SK-N-SH (cell line): Measurements from ENCODE around the gene AGPAT3. TPM values are rescaled to one million over a fixed set of nuclear protein-coding genes. Genes with fewer than 3 reads are reported as not detected.

Experiments used
- CTCF ChIA-PET: fragments of 300-600, 350-600 bp; formaldehyde crosslinking; extraction: SDS; loops from one replicate; lab custom pipeline; 2021; lab: Yijun Ruan, JAX
- POLR2A ChIA-PET: fragments of 350-600 bp; sonication (Branson Sonifier 250); formaldehyde crosslinking; extraction: SDS; loops from one replicate; lab custom pipeline; 2020; ENCODE audit warnings: antibody characterized with exemption, inconsistent platforms; lab: Yijun Ruan, JAX
- DNase-seq: peaks from one replicate; pipeline ENCODE4 v3.0.0; 2012
- H2AFZ ChIP-seq: fragments of 200-600 bp; sonication (generic); 2 replicates; pipeline ENCODE4 v1.8.1; 2016; ENCODE audit warnings: antibody characterized with exemption, mild to moderate bottlenecking, low read depth
- H3F3A ChIP-seq: fragments of 200-600 bp; sonication (generic); replicated peaks from 2 replicates; pipeline ENCODE3; 2016; ENCODE audit warnings: antibody characterized with exemption, mild to moderate bottlenecking; ENCODE audit not compliant: insufficient read depth
- H3K27ac ChIP-seq, 2 experiments: fragments of 200-500 bp in 1 of 2; fragments of 200-600 bp in 1 of 2; sonication (Bioruptor generic) in 1 of 2; sonication (generic), shearing (Covaris generic) in 1 of 2; 2 replicates each; pipeline versions ENCODE4 v1.5.1 to v1.6.1; 2014 to 2016; ENCODE audit warnings: low read depth in 2 of 2, inconsistent platforms in 1 of 2, low read length in 1 of 2, mild to moderate bottlenecking in 1 of 2, mixed read lengths in 1 of 2
- H3K27me3 ChIP-seq: fragments of 200-600 bp; sonication (generic), shearing (Covaris generic); 2 replicates; pipeline ENCODE4 v1.6.1; 2016; ENCODE audit warnings: mixed run types; ENCODE audit not compliant: insufficient read depth
- H3K36me3 ChIP-seq, 2 experiments: fragments of 200-500 bp in 1 of 2; fragments of 200-600 bp in 1 of 2; sonication (Bioruptor generic) in 1 of 2; sonication (generic) in 1 of 2; replicated peaks in 1 of 2; 2 replicates each; pipeline versions ENCODE3 to v1.5.1; 2014 to 2016; ENCODE audit warnings: low read length in 1 of 2, mild to moderate bottlenecking in 1 of 2; ENCODE audit not compliant: insufficient read depth in 2 of 2, control insufficient read depth in 1 of 2
- H3K4me1 ChIP-seq, 2 experiments: fragments of 200-500 bp in 1 of 2; fragments of 200-600 bp in 1 of 2; sonication (Bioruptor generic) in 1 of 2; sonication (generic), shearing (Covaris generic) in 1 of 2; 2 replicates each; pipeline versions ENCODE4 v1.5.1 to v1.6.1; 2014 to 2016; ENCODE audit warnings: low read depth in 1 of 2, low read length in 1 of 2, mixed run types in 1 of 2; ENCODE audit not compliant: insufficient read depth in 2 of 2, control insufficient read depth in 1 of 2
- H3K4me2 ChIP-seq: fragments of 200-600 bp; sonication (generic), shearing (Covaris generic); 2 replicates; pipeline ENCODE4 v1.6.1; 2017; ENCODE audit warnings: mixed run types
- H3K4me3 ChIP-seq, 2 experiments: fragments of 200-500 bp in 1 of 2; fragments of 200-600 bp in 1 of 2; sonication (Bioruptor generic) in 1 of 2; sonication (generic), shearing (Covaris generic) in 1 of 2; 2 replicates each; pipeline versions ENCODE4 v1.5.1 to v1.8.1; 2014 to 2016; ENCODE audit warnings: low read depth in 2 of 2, inconsistent platforms in 1 of 2, low read length in 1 of 2, mild to moderate bottlenecking in 1 of 2, mixed read lengths in 1 of 2, moderate library complexity in 1 of 2
- H3K79me2 ChIP-seq: fragments of 200-600 bp; sonication (generic); 2 replicates; pipeline ENCODE4 v1.8.1; 2017; ENCODE audit warnings: mild to moderate bottlenecking; ENCODE audit not compliant: insufficient read depth
- H3K9ac ChIP-seq: fragments of 200-600 bp; sonication (generic); 2 replicates; pipeline ENCODE4 v1.6.1; 2017; ENCODE audit warnings: mixed run types
- H3K9me2 ChIP-seq: fragments of 200-600 bp; sonication (generic); 2 replicates; pipeline ENCODE4 v1.6.1; 2017; ENCODE audit warnings: mixed run types
- H3K9me3 ChIP-seq: fragments of 200-600 bp; sonication (generic); 2 replicates; pipeline ENCODE4 v1.6.1; 2017; ENCODE audit warnings: mixed run types, mild to moderate bottlenecking, moderate library complexity
- H4K20me1 ChIP-seq: fragments of 200-600 bp; sonication (generic); 2 replicates; pipeline ENCODE4 v1.6.1; 2017; ENCODE audit warnings: mild to moderate bottlenecking, mixed run types; ENCODE audit not compliant: insufficient read depth
- CHD2 ChIP-seq: fragments of 150-350 bp; IDR thresholded peaks from 2 replicates; pipeline ENCODE4 v1.6.1; 2018; ENCODE audit warnings: low read length; ENCODE audit not compliant: partially characterized antibody
- CTCF ChIP-seq: fragments of 200-600 bp; sonication (generic); IDR thresholded peaks from 2 replicates; pipeline ENCODE4 v1.6.1; 2017; ENCODE audit warnings: antibody characterized with exemption, mild to moderate bottlenecking, moderate library complexity
- ELF1 ChIP-seq: IDR thresholded peaks from 2 replicates; pipeline ENCODE4 v1.4.0; 2012
- EP300 ChIP-seq, 2 experiments: IDR thresholded peaks; 2 replicates each; pipeline versions ENCODE4 v1.4.0 to v1.6.1; 2012; ENCODE audit warnings: borderline replicate concordance in 1 of 2, low read depth in 1 of 2, low read length in 1 of 2
- EZH2phosphoT487 ChIP-seq: fragments of 200-600 bp; sonication (generic); IDR thresholded peaks from 2 replicates; pipeline ENCODE4 v1.6.1; 2017; ENCODE audit warnings: low read depth, mixed run types, mild to moderate bottlenecking, antibody characterized with exemption, moderate library complexity, borderline replicate concordance
- FOSL2 ChIP-seq: IDR thresholded peaks from 2 replicates; pipeline ENCODE4 v1.4.0; 2012; ENCODE audit warnings: low read depth, mild to moderate bottlenecking, moderate library complexity, borderline replicate concordance
- FOXM1 ChIP-seq: IDR thresholded peaks from 2 replicates; pipeline ENCODE4 v1.4.0; 2012; ENCODE audit warnings: low read depth, mild to moderate bottlenecking
- MAX ChIP-seq: IDR thresholded peaks from 2 replicates; pipeline ENCODE4 v1.4.0; 2012; ENCODE audit warnings: low read depth
- MXI1 ChIP-seq: IDR thresholded peaks from 2 replicates; pipeline ENCODE4 v1.6.1; 2012; ENCODE audit warnings: mild to moderate bottlenecking, low read depth, low read length, improper control_type of control experiment
- NFIC ChIP-seq: IDR thresholded peaks from 2 replicates; pipeline ENCODE4 v1.4.0; 2012; ENCODE audit warnings: borderline replicate concordance
- POLR2AphosphoS5 ChIP-seq: IDR thresholded peaks from 2 replicates; pipeline ENCODE4 v1.6.1; 2012; ENCODE audit warnings: low read depth, low read length
- RAD21 ChIP-seq: IDR thresholded peaks from 2 replicates; pipeline ENCODE4 v1.6.1; 2012; ENCODE audit warnings: mild to moderate bottlenecking, low read length
- RCOR1 ChIP-seq: fragments of 150-350 bp; IDR thresholded peaks from 2 replicates; pipeline ENCODE4 v1.6.1; 2017; ENCODE audit warnings: antibody characterized with exemption, low read length
- REST ChIP-seq: IDR thresholded peaks from 2 replicates; pipeline ENCODE4 v1.6.1; 2012; ENCODE audit warnings: mild to moderate bottlenecking, low read depth, low read length, moderate library complexity
- RXRA ChIP-seq: IDR thresholded peaks from 2 replicates; pipeline ENCODE4 v1.4.0; 2012; ENCODE audit warnings: low read depth, mild to moderate bottlenecking, borderline replicate concordance
- SIN3A ChIP-seq: IDR thresholded peaks from 2 replicates; pipeline ENCODE4 v1.6.1; 2012; ENCODE audit warnings: low read depth, mild to moderate bottlenecking, low read length, moderate library complexity, borderline replicate concordance
- USF2 ChIP-seq: fragments of 150-350 bp; IDR thresholded peaks from 2 replicates; pipeline ENCODE4 v1.6.1; 2017; ENCODE audit warnings: antibody characterized with exemption, low read length, low read depth, borderline replicate concordance
- ZBTB33 ChIP-seq: IDR thresholded peaks from 2 replicates; pipeline ENCODE4 v1.4.0; 2012; ENCODE audit warnings: low read depth, borderline replicate concordance
- WGBS: methylation state at CpG from one replicate; pipeline ENCODE4 v1.1.6; 2017; ENCODE audit warnings: low lambda C conversion rate; 5-methylcytosine and 5-hydroxymethylcytosine counted together
- polyA plus RNA-seq, 3 experiments: library from polyadenylated mRNA; depleted of rRNA; stranded (reverse); fragments of >200 nt; gene quantifications; 2 replicates each; pipeline ENCODE4 v1.2.3, GENCODE V29; 2012

Gene AGPAT3
- polyA plus RNA-seq, 1 of the 3 experiments (the other 2 are of a cell fraction), result 35.3 TPM

- no peaks in the 10 kb centered on the region for H3K79me2 ChIP-seq
- H3K4me1 ChIP-seq, result peaks cover 0 to 2% of the 10 kb centered on the region in 2 experiments; a peak in 1 of 4 replicates
- no peaks in the 10 kb centered on the region for H3K9me3 ChIP-seq
- no peak overlapping the region for H3K27ac ChIP-seq
- H4K20me1 ChIP-seq, result no peaks in the 10 kb centered on the region
- H3K9me2 ChIP-seq, result no peaks in the 10 kb centered on the region
- POLR2A ChIA-PET, result no interaction called here
- no peak overlapping the region for H2AFZ ChIP-seq
- no peak overlapping the region for H3K4me3 ChIP-seq
- H3F3A ChIP-seq, result no peaks in the 10 kb centered on the region
- no peaks in the 10 kb centered on the region for H3K36me3 ChIP-seq
- CTCF ChIA-PET, result no interaction called here
- TF ChIP-seq NFIC, result no peak
- 67% methylated on average over 14 of the region's 14 CpGs for WGBS
- DNase-seq, result no peak
- no peak overlapping the region for H3K9ac ChIP-seq
- H3K27me3 ChIP-seq, result no peaks in the 10 kb centered on the region
- no peak overlapping the region for H3K4me2 ChIP-seq
These were observed 17.7 kb upstream of the AGPAT3 start for GRCh38 chr21:43847301-43847700.

GRCh38 chr21:43848771-43849170 is 16.3 kb upstream of the AGPAT3 start:
- TF ChIP-seq MAX (no peak), NFIC (no peak), FOSL2 (no peak), REST (no peak), CHD2 (no peak), MXI1 (no peak), CTCF (no peak), FOXM1 (no peak), EZH2phosphoT487 (no peak), RCOR1 (no peak), ZBTB33 (no peak), RXRA (no peak), SIN3A (no peak), POLR2AphosphoS5 (no peak), ELF1 (no peak), RAD21 (no peak), USF2 (no peak), EP300 (IDR thresholded peaks at IDR 0.05; ENCODE audit: borderline replicate concordance in 1 of 2, low read depth in 1 of 2, low read length in 1 of 2) (no peak)
- Histone ChIP-seq H3K4me2 (no peak overlapping the region), H3K9me3 (no peaks in the 10 kb centered on the region), H3K27ac (no peak overlapping the region), H3K9ac (no peak overlapping the region), H4K20me1 (no peaks in the 10 kb centered on the region), H3F3A (no peaks in the 10 kb centered on the region), H3K36me3 (no peaks in the 10 kb centered on the region), H3K9me2 (no peaks in the 10 kb centered on the region), H3K79me2 (no peaks in the 10 kb centered on the region), H2AFZ (no peak overlapping the region), H3K27me3 (no peaks in the 10 kb centered on the region), H3K4me3 (no peak overlapping the region), H3K4me1 (peaks cover 0 to 2% of the 10 kb centered on the region in 2 experiments; a peak in 1 of 4 replicates)
- CTCF ChIA-PET, result no interaction called here
- WGBS, result 74% methylated on average over 3 of the region's 10 CpGs
- POLR2A ChIA-PET, result no interaction called here
- DNase-seq, result no peak
